GM18511 (cell line): ENCODE measurements around the gene DAB1.

Experiments used
- ATAC-seq: cut with Tn5 transposase; IDR thresholded peaks from one replicate; pipeline ENCODE4 v1.9.1; 2021; ENCODE audit warnings: mild to moderate bottlenecking, moderate library complexity; ENCODE audit not compliant: unreplicated experiment

DAB1 gene

GRCh38 chr1:57041901-57042300 lies 382.0 kb downstream of the DAB1 start:
- ATAC-seq: no peak

- no peak for ATAC-seq
Observed at GRCh38 chr1:57040811-57041210, 383.0 kb downstream of the DAB1 start.

- no peak for ATAC-seq
Observed at GRCh38 chr1:57036641-57037579, 386.9 kb downstream of the DAB1 start.

GRCh38 chr1:57034713-57035112 lies 389.1 kb downstream of the DAB1 start:
- no peak for ATAC-seq

GRCh38 chr1:57033222-57034001 lies 390.4 kb downstream of the DAB1 start:
- no peak for ATAC-seq

GRCh38 chr1:57026624-57027354 lies 397.1 kb downstream of the DAB1 start:
- ATAC-seq: no peak

GRCh38 chr1:57024855-57025254 lies 399.0 kb downstream of the DAB1 start:
- no peak for ATAC-seq

- ATAC-seq: no peak
Observed at GRCh38 chr1:57024428-57024827, 399.4 kb downstream of the DAB1 start.

- ATAC-seq: no peak
Observed at GRCh38 chr1:57020216-57020615, 403.6 kb downstream of the DAB1 start.

- no peak for ATAC-seq
Observed at GRCh38 chr1:57019236-57019839, 404.5 kb downstream of the DAB1 start.

GRCh38 chr1:57018119-57018518 lies 405.7 kb downstream of the DAB1 start:
- no peak for ATAC-seq

GRCh38 chr1:57017717-57018116 lies 406.1 kb downstream of the DAB1 start:
- ATAC-seq: no peak

- no peak for ATAC-seq
Observed at GRCh38 chr1:57017200-57017599, 406.7 kb downstream of the DAB1 start.

GRCh38 chr1:57015071-57015470 lies 408.8 kb downstream of the DAB1 start:
- no peak for ATAC-seq

GRCh38 chr1:57013522-57013921 lies 410.3 kb downstream of the DAB1 start:
- ATAC-seq: no peak

- no peak for ATAC-seq
Observed at GRCh38 chr1:57012315-57012714, 411.5 kb downstream of the DAB1 start.

GRCh38 chr1:57010511-57010910 lies 413.3 kb downstream of the DAB1 start:
- ATAC-seq: no peak

GRCh38 chr1:57007948-57008347 lies 415.9 kb downstream of the DAB1 start:
- ATAC-seq: no peak

- ATAC-seq: no peak
Observed at GRCh38 chr1:57007472-57007871, 416.4 kb downstream of the DAB1 start.

GRCh38 chr1:57003398-57004139 lies 420.3 kb downstream of the DAB1 start:
- ATAC-seq: no peak
